Esophagus muscularis mucosa (tissue), 4 donors: Measurements from ENCODE around the gene FERMT3. TPM values are rescaled to one million over a fixed set of nuclear protein-coding genes. Genes with fewer than 3 reads are reported as not detected.

ENCODE experiments used
- DNase-seq: peaks from one replicate; pipeline ENCODE4 v3.0.0-alpha.2; 2017; ENCODE audit errors: extremely low spot score
- H3K27ac ChIP-seq, 4 donors: fragments of 200-600 bp; sonication (generic); replicated peaks in 1 of 4; 1 replicate in 3 of 4; 2 replicates in 1 of 4; pipeline ENCODE4 v1.5.1; 2016 to 2019; ENCODE audit warnings: mild to moderate bottlenecking in 1 of 4
- H3K27me3 ChIP-seq, 4 donors: fragments of 200-600 bp; sonication (generic); one replicate each; pipeline versions ENCODE4 v1.5.1 to v1.6.0; 2016 to 2019
- H3K36me3 ChIP-seq, 4 donors: fragments of 200-600 bp; sonication (generic); one replicate each; pipeline ENCODE4 v1.5.1; 2016 to 2019
- H3K4me1 ChIP-seq, 4 donors: fragments of 200-600 bp; sonication (generic); one replicate each; pipeline ENCODE4 v1.5.1; 2016 to 2019
- H3K4me3 ChIP-seq, 4 donors: fragments of 200-600 bp; sonication (generic); 1 replicate in 2 of 4; 2 replicates in 2 of 4; pipeline ENCODE4 v1.5.1; 2016 to 2019; ENCODE audit warnings: mild to moderate bottlenecking in 4 of 4, moderate library complexity in 1 of 4
- H3K9me3 ChIP-seq, 4 donors: fragments of 200-600 bp; sonication (generic); 1 replicate in 3 of 4; 2 replicates in 1 of 4; pipeline ENCODE4 v1.5.1; 2016 to 2019
- CTCF ChIP-seq, 3 experiments: fragments of 200-600 bp in 2 of 3; fragments of 450-650 bp in 1 of 3; sonication (generic) in 2 of 3; IDR thresholded peaks; one replicate each; pipeline ENCODE4 v1.5.1; 2017 to 2019; ENCODE audit warnings: antibody characterized with exemption in 3 of 3, mild to moderate bottlenecking in 2 of 3, moderate library complexity in 1 of 3
- EP300 ChIP-seq: sonication (generic); formaldehyde crosslinking; IDR thresholded peaks from one replicate; pipeline ENCODE4 v1.6.1; 2017; ENCODE audit warnings: antibody characterized with exemption
- POLR2A ChIP-seq: fragments of 450-650 bp; IDR thresholded peaks from one replicate; pipeline ENCODE4 v1.6.1; 2017; ENCODE audit warnings: antibody characterized with exemption, moderate library complexity, mild to moderate bottlenecking, low read depth
- POLR2AphosphoS5 ChIP-seq, 2 donors: sonication (generic); formaldehyde crosslinking; IDR thresholded peaks; one replicate each; pipeline ENCODE4 v1.6.1; 2017; ENCODE audit warnings: antibody characterized with exemption in 2 of 2
- WGBS: methylation state at CpG from one replicate; pipeline ENCODE4 v1.1.5; 2018; 5-methylcytosine and 5-hydroxymethylcytosine counted together
- intact Hi-C: fragments of 100-400 bp; cut with DNase I; formaldehyde crosslinking; loops from one replicate; pipeline ENCODE4 v1.15.1; 2023
- total RNA-seq, 4 donors: library from RNA; depleted of rRNA; stranded (reverse); fragments of >200 nt; gene quantifications; one replicate each; pipeline versions ENCODE4 v1.1.0 to v1.2.1, GENCODE V29; 2016

The FERMT3 gene
- total RNA-seq, 4 donors from 2014 or later: 12.9 to 35.5 (median 15.5) TPM

GRCh38 chr11:64185693-64186491, 20.6 kb upstream of the FERMT3 start, which contains the start of gene STIP1:
STIP1 (plus strand) TSS chr11:64186171; CDS start chr11:64186262, 91 bp downstream.
- peak within 1 kb of the TSS in 3 of 4 donors; percentile 88 to 96 (median 96) for H3K27ac ChIP-seq
- intact Hi-C loops: loop anchor here (5.0 kb wide), 1 partner anchor 41 kb away; the partner anchor contains the start of genes NUDT22 and TRPT1
- peaks cover 0 to 19% (median 7%) of the 10 kb centered on the region in 4 donors for H3K36me3 ChIP-seq
- no peaks in the 10 kb centered on the region for H3K9me3 ChIP-seq
- TF ChIP-seq EP300 (no peak), POLR2A (no peak), POLR2AphosphoS5 (IDR thresholded peaks at IDR 0.05) (peak; percentile 2 to 96), CTCF (IDR thresholded peaks at IDR 0.05) (peak; percentile 1 to 57 (median 40))
- peak within 1 kb of the TSS in 2 of 4 donors; percentile 72 to 80 for H3K4me3 ChIP-seq
- H3K4me1 ChIP-seq: peaks cover 40 to 47% (median 44%) of the 10 kb centered on the region in 4 donors
- peaks cover 0 to 4% (median 0%) of the 10 kb centered on the region in 4 donors for H3K27me3 ChIP-seq
- DNase-seq: peak; percentile 100
- WGBS: under 1% methylated on average over 32 of the region's 74 CpGs

GRCh38 chr11:64186492-64187165, 19.9 kb upstream of the FERMT3 start:
- H3K4me1 ChIP-seq: peaks cover 33 to 47% (median 37%) of the 10 kb centered on the region in 4 donors
- intact Hi-C loops: loop anchor here (5.0 kb wide), 1 partner anchor 41 kb away; the partner anchor contains the start of genes NUDT22 and TRPT1
- 1% methylated on average over 20 of the region's 48 CpGs for WGBS
- H3K36me3 ChIP-seq: peaks cover 0 to 24% (median 7%) of the 10 kb centered on the region in 4 donors
- peaks cover 0 to 4% (median 0%) of the 10 kb centered on the region in 4 donors for H3K27me3 ChIP-seq
- no peak for TF ChIP-seq POLR2AphosphoS5 (IDR thresholded peaks at IDR 0.05)
- TF ChIP-seq CTCF (IDR thresholded peaks at IDR 0.05): no peak
- no peak for TF ChIP-seq EP300
- TF ChIP-seq POLR2A: no peak
- no peak overlapping the region for H3K27ac ChIP-seq
- no peaks in the 10 kb centered on the region for H3K9me3 ChIP-seq
- H3K4me3 ChIP-seq: no peak overlapping the region
- DNase-seq: no peak

- Histone ChIP-seq H3K27me3 (no peaks in the 10 kb centered on the region), H3K4me1 (peaks cover 0 to 20% (median 7%) of the 10 kb centered on the region in 4 donors), H3K36me3 (peaks cover 44 to 76% (median 57%) of the 10 kb centered on the region in 4 donors), H3K27ac (no peak overlapping the region), H3K9me3 (no peaks in the 10 kb centered on the region), H3K4me3 (no peak overlapping the region)
- no peak for TF ChIP-seq POLR2AphosphoS5 (IDR thresholded peaks at IDR 0.05)
- no peak for TF ChIP-seq POLR2A
- TF ChIP-seq CTCF (IDR thresholded peaks at IDR 0.05): no peak
- no peak for TF ChIP-seq EP300
- intact Hi-C loops: no loop called here
- WGBS: 89% methylated on average over 4 of the region's 5 CpGs
- no peak for DNase-seq
Observed at GRCh38 chr11:64192434-64192833, 14.1 kb upstream of the FERMT3 start.

GRCh38 chr11:64196626-64197025, 9.9 kb upstream of the FERMT3 start:
- H3K27ac ChIP-seq: no peak overlapping the region
- peaks cover 0 to 8% (median 0%) of the 10 kb centered on the region in 4 donors for H3K4me1 ChIP-seq
- no peak overlapping the region for H3K4me3 ChIP-seq
- H3K36me3 ChIP-seq: peaks cover 76 to 93% (median 91%) of the 10 kb centered on the region in 4 donors
- no peaks in the 10 kb centered on the region for H3K27me3 ChIP-seq
- WGBS: 85% methylated on average over 7 of the region's 9 CpGs
- no peak for DNase-seq
- TF ChIP-seq CTCF (IDR thresholded peaks at IDR 0.05) (no peak), POLR2A (no peak), POLR2AphosphoS5 (IDR thresholded peaks at IDR 0.05) (no peak), EP300 (no peak)
- intact Hi-C loops: no loop called here
- no peaks in the 10 kb centered on the region for H3K9me3 ChIP-seq
